ENCODE measurements around the gene FAM9A.

GRCh38 chrX:8783097-8783713 is 18.0 kb downstream of the FAM9A start:
- TF ChIP-seq CTCF (IDR thresholded peaks at IDR 0.05) (peak; percentile 74), ZFX (IDR thresholded peaks at IDR 0.05; ENCODE audit: borderline replicate concordance) (no peak)

Data from 22Rv1 (cell line).